Measurements from ENCODE around the gene GAP43.
"Not testable (repeated sequence)": the region's sequence is repeated elsewhere in the genome, so short reads cannot be mapped to it uniquely, and the experiment has no call there.

Gene GAP43

DNA sequence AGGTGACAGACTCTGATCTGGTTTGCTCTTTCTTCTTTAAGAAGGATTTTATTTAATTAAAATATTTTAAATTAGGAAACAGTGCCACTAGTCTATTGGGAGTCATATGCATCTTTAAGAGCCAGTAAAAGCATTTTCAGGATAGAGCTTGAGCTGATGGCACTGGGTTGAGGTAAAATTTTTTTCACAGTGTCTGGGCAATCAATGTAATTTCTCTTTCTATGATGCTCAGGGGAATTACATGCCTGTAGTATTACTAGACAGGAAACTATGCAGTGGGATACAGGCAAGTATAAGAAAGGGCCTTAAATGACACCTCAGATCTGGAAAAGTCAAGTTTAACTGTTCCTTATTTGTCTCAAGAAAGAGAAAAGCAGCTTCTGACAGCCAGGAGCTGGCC, 76.4 kb downstream of the GAP43 start:
- ATAC-seq = no peak

DNA sequence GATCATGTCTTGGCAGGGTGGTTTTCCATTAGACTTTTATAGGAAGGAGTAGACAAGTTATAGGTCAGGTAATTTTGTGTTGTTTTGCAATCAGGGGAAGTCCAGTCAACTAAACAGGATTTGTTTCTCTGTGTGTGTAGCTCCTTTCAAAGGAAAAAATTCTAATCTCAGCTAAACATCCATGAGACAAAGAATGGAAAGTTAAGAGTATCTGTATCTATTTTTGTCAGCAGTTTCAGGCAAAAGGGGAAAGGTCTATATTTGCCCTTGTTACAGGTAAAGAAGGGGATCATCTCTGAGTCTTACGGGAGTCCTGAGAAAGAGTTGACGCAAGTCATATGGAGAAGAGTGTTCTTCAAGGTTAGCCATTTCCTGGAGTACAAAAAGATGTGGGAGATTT, 79.3 kb downstream of the GAP43 start:
- no peak for ATAC-seq

DNA sequence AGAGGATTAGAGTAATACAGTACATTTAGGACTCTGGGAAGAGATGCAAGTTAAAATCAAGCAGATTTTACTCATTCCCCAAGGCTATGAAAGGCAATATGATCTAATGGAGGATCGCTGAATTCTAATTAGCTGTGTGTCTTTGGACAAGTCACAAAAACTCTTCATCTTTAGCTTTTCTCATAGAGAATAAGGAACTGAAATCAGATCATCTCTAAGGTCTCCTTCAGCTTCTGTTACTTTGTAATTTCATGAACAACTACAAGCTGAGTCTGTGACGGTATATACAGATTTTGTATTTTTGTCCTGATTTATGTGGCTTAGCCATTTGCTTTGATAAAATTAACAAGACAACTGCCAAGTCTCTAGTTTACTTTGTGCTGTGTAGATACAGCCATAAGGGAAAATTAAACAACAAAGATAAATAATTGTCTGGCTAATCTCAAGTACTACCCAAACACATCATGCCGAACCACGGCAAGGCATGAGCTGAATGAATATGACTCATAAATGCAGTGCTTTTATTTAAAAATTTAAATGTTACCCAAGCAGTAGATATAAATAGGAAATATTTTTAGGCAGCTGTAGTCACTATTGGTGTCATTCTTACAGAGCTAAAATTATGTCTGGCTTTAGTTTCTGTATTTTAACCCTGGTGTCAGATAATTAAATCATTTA, 81.5 kb downstream of the GAP43 start:
- ATAC-seq = no peak

DNA sequence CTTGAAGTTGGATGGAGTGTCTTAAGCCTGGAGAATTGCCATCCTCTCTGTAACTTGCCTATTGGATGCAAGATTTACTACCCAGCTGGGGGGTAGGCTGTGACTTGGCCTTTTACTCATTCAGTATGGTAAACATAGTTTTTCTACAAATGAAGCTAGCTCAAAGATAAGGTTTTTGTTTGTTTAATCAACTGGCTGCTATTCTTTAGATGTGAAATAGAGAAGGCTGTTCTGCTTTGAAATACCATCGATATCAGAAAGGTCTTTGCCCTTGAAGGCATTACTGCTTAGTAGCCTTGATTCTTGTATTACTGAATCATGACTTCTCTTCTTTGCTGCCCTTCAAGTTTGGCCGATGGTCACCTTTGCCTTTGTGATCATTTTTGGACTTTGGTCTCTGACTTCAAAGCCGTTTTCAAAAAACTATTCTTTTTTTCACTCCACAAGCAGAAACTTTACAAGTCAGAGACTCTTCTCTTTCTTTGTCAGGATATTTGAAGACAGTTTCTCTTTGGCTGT, 83.1 kb downstream of the GAP43 start:
- no peak for ATAC-seq

DNA sequence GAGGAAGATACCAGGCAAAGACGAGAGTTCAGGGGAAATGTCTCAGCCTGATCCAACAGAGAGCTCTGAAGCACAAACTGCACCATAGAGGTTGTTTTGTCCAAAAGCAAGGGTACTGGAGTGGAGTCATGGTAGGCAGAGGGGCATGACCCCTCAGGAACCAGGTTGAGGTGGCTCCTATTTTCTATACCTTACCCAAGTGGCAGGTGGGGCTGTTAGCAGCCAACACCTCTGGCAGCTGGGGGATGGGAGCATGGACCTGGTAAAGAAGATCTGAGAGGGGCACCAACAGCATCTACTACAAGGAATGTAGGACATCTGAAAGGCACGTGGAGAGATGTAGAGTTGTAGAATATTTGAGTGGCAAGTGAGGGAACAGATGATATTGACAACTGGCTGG, 85.2 kb downstream of the GAP43 start:
- no peak for ATAC-seq

DNA sequence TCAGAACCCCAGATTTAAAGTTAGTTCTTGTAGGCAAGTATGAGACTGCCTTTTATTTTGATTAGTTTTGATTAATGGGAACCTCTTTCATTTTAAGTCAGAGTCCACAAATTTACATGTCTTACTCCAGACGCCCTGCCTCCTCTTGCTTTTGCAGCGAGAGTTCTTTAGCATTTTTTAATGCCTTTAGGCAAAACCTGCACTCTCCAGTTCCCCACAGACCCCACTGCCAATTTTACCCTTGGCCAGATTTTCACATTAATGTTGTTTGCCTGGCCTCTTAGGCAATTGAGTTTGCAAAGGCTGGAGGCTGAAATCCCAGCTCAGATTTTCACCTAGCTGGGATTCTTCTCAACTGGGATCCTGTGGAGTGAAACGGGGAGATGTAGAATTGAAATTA, 85.8 kb downstream of the GAP43 start:
- no peak for ATAC-seq

DNA sequence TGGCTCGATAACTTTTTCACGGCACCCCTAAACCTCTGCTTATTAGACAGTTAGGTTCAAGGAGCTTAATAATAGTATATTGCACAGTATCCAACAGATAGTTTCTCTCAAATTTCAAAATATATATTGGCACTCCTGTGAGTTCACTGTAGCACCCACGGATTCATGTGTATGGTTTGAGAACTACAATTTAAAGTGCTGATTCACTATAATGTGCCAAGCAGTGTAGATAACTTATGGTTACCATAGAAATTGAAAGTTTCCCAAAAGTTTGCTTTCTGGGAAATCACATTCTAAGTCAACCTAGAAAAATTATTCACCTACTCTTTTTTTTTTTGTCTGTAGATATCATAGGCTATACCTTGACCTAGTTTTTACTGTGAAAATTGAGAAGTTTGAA, 86.6 kb downstream of the GAP43 start:
- no peak for ATAC-seq

DNA sequence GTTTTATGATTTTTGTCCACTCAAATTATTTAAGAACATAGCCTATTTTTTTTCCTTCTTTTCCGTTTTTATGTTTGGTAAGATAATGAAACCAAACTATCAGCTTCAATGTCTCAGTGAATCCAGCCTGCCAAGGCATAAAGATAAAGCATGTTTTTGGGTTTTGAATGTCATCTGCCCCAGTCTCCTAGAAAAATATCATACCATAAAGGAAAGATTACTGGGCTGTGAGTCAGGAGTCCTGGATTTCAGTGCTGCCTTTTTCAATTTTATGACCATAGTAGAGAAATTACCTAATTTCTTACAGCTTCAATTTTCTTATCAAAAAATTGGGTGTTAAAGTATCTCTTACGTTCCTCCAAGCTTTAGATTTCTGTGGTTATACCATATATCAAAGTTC, 87.5 kb downstream of the GAP43 start:
- no peak for ATAC-seq

DNA sequence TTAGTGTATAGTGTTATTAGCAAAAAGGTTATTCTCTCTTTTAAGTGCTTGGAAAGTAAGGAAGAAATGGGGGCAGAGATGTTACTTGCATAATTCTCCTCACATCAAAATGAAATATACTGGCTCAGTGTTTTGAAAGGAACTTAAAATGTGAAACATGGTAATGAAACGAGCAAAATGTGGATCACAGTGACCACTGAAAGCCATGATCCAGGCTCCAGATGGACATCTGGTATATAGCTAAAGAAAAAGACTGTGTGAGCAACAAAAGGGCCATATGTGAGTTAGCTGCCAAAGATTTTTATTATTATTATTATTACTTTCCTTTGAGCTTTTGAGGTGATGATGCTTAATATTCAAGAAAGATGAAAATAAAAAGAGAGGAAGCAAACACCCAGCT, 89.6 kb downstream of the GAP43 start:
- ATAC-seq = no peak

DNA sequence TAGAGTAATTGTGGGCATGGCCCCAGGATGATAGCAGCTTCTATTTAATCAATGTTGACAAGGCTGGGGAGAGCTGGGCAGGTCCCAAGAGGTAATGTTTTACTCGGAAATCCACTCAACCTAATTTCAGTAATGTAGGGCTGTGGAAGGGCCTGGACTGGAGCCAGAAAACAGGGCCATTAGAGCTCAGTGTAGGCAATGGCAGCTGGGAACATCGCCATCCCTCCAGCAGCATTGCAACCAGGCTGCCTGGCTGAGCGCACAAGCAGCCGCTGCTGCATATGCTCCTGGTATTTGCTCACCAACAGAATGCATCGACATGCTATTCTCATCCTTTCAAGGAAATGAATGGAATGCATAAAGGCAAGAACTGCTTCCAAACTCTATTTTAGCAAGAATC, 90.0 kb downstream of the GAP43 start:
- ATAC-seq = no peak

DNA sequence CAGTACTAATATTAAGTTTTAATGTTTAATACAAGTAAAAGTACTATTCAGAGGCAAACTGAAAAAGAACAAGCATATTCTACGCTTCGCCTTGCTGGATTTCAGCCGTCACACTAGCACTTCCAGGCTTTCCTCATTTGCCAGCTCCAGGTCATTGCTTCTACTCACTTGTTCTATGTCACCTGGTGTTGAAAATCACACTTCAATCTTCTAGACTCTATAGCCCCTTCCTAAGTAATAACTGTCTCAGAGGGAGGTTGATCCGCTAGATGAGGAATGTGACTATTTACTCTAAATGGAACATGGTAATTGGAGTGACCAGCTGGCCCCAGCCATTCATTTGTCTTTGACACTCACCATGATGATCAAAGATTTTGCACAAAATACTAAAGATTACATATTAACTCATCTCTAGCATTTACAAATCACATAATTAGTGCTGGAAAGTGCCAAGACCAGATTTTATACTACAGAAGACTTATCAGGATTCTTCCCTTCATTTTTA, 92.0 kb downstream of the GAP43 start:
- no peak for ATAC-seq

DNA sequence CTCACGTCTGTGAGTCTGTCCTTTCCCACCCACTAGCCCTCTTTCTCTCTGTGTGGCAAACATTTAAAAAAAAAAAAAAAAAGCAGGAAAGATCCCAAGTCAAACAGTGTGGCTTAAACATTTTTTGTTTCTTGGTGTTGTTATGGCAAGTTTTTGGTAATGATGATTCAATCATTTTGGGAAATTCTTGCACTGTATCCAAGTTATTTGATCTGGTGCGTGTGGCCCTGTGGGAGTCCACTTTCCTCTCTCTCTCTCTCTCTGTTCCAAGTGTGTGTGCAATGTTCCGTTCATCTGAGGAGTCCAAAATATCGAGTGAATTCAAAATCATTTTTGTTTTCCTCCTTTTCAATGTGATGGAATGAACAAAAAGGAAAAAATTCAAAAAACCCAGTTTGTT, 97.7 kb downstream of the GAP43 start:
- ATAC-seq = no peak

DNA sequence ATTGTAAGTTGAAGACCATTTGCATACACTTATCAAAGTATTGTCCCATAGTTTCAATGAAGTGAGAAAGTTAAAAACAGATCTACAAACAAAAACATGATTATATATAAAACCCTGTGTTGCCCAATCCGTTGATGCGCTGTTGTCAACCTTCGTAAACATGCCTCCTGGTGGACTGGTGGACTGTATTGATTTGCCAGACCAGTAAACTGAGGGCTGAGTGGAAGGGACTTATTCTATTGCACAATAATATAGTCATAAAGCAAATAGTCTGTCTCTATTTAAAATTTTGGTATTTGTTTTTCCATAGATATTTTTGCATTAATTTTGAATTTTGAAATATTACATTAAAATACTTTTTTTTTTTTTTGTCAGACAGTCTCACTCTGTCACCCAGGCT, 102.5 kb downstream of the GAP43 start:
- no peak for ATAC-seq

DNA sequence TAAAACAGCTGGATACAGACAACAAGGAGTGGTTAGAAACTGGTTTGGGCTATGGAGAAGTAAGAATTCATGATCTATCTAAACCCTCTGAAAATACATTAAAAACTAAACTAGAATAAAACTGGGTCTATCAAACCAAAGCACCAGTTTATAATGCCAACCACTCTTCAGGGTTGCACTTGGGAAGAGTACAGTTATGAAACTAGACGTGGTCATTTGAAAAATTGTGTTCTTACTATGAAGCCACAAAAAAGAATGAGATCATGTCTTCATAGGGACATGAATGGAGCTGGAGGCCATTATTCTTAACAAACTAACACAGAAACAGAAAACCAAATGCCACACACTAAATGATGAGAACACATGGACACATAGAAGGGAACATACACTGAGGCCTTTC, 103.8 kb downstream of the GAP43 start:
- no peak for ATAC-seq

DNA sequence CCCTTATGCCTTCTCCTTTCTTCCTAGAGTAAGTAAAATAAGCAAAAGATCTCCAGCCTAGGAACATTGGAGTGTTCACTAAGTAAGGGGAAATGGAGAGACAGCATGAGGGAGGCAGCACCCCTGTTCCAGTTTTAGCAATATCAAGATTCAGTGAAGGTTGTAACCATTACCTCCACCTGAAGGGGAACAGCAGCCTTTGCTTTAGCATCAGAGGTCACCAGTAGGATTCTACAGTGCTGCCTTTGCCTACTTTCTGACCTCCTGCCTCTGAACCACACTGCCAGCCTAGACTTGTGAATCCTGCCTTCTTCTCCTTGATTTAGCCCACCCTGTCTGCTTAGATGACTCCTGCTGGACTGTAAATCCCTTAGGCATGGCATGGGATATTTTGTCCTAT, 104.7 kb downstream of the GAP43 start:
- no peak for ATAC-seq

DNA sequence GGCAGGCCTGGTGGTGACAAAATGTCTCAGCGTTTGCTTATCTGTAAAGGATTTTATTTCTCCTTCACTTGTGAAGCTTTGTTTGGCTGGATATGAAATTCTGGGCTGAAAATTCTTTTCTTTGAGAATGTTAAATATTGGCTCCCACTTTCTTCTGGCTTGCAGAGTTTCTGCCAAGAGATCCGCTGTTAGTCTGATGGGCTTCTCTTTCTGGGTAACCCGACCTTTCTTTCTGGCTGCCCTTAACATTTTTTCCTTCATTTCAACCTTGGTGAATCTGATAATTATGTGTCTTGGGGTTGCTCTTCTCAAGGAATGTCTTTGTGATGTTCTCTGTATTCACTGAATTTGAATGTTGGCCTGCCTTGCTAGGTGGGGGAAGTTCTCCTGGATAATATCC, 113.0 kb downstream of the GAP43 start:
- ATAC-seq = not testable (repeated sequence)

DNA sequence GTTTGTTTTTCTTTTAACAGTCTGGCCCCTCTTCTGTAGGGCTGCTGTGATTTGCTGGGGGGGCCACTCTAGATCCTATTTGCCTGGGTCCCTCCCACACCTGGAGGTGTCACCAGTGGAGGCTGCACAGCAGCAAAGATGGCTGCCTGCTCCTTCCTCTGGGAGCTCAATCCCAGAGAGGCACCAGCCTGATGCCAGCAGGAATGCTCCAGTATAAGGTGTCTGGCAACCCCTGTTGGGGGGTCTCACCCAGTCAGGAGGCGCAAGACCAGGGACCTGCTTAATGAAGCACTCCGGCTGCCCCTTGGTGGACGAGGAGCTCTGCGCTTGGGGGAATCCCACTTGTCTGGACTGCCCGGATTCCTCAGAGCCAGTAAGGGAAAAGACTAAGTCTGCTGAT, 118.3 kb downstream of the GAP43 start:
- ATAC-seq = no peak

DNA sequence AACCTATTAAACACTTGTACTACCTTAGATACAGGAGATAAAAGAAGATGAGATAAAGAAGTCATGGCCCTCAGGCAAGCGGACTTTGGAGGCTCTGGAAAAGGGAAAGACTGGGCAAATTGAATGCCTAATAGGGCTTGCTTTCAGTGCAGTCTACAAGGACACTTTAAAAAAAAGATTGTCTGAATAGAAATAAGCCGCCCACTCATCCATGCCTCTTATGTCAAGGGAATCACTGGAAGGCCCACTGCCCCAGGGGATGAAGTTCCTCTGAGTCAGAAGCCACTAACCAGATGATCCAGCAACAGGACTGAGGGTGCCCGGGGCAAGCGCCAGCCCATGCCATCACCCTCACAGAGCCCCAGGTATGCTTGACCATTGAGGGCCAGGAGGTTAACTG, 121.2 kb downstream of the GAP43 start:
- ATAC-seq = not testable (repeated sequence)

DNA sequence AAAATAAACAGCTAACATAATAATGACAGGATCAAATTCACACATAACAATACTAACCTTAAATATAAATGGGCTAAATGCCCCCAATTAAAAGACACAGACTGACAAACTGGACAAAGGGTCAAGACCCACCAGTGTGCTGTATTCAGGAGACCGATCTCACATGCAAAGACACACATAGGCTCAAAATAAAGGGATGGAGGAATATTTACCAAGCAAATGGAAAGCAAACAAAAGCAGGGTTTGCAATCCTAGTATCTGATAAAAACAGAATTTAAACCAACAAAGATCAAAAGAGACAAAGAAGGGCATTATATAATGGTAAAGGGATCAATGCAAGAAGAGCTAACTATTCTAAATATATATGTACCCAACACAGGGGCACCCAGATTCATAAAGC, 129.7 kb downstream of the GAP43 start:
- ATAC-seq = not testable (repeated sequence)

DNA sequence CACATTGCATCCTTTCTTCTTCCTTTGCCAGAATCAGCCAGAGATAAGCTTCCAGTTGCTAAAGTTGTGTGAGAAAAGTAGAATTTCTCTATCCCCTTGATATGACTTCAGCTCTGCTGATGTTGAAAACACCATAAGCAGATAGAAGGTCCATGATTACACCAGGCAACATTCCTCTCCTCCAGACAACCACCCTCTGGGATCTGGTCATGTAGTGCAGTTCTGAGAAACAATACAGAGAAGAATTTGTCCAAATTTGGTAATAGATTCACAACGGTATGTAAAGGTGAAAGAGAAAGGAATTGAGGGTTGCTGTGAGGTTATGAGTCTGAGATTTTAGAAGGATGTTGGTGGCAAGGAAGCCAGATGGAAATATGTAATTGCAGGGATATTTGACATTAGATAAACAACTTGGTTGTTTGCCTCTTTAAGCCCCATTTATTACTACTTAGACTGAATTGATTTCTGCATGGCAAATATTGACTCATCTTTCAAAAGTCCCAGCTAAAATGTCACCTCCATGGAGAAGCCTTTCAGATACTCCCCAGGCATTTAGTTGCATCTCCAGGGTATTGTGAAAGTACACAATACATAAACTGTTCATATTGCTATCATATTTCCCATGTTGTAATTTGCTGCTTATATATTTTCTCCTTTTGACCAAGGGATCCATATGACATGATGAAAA, 134.9 kb downstream of the GAP43 start:
- ATAC-seq = no peak

DNA sequence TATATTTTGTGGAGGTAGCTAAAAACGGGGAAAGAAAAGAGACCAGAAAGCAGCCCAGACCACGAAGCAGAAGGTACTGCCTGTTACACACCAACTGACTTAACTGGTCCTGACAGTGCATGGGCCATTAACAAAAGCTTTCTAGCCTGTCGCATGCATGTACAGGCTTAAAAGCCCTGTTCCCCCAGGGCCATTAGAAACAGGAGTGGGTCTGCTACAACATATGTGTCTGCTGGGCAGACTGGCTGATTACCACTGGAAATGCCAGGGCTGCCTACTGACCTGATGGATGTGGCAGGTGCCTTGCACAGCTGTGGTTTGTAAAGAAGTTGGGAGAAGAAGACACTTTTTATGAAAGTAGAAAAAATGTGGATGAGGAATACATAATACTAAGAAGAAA, 137.4 kb downstream of the GAP43 start:
- ATAC-seq = no peak

DNA sequence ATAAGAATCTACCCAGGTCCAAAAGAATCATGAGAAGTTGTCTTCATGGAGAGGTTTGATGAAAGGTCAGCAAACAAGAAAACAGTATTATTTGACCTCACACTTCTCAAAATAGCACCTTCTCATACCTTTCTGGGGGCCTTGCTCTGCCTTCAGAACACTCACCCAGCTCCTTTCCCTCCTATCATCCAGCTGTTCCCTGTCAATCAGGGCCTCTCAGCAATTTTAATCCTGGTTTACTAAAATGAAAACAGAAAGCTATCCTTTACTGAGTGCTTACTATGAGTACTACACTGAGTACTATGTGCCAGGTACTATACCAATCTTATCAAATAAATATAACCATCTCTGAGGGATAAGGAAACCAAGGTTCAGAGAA, 138.6 kb downstream of the GAP43 start:
- no peak for ATAC-seq

DNA sequence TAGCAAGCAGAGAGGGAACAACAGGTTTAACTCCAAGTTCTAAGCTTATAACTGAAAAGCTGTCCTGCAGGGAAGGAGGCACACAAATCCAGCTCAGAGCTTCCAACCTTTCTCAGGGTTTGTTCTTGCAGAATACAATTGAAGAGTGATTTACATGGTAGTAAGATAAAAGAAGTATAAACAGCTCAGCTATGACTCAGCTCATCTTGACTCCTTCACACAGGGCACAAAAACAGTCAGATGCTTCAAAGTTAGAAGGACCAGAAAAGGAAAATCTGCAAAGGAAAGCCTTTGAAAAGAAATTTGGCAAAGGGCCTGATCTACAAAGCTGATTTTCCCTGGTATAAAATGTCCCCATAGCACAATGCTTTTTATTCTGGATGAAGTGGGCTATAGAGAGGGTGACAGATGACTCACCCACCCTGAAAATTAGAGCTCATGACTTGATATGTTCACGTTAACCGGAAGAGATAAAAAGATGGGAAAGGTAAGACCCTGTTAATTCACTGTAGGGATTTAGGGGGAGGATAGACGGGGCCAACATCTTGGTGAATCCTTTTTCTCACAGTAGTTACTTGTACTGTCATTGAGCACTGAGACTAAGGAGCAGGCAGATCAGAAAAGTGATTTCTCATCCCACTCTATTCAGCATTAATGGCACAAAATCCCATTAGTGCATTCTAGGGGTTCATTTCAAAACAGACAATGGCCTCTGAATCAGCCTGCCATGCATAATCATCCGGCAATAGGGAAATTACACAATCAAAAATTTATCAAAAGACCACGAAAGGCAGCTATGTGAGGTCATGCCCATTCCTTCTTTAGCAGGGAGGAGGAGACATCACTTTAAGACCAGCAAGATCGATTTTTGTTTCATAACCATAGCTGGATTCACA, 143.5 kb downstream of the GAP43 start:
- no peak for ATAC-seq

Measured in activated CD4-positive, CD25-positive, alpha-beta regulatory T cell treated with anti-CD3 and anti-CD28 coated beads, Interleukin-2, amount 50 U/mL, for 24 hours (primary cell).